Kidney (tissue), 14 donors: ENCODE data around the gene FLII. TPM values are rescaled to one million over a fixed set of nuclear protein-coding genes. Genes with fewer than 3 reads are reported as not detected.

Experiments
- DNase-seq, 5 donors: peaks; one replicate each; pipeline ENCODE4 v3.0.0-alpha.2; 2013 to 2020
- FAIRE-seq: peaks from 2 replicates; lab custom pipeline; 2012; peaks lifted over from hg19 to GRCh38; lab: Jason Lieb, UNC
- H3K27ac ChIP-seq, 2 donors: one replicate each; pipeline ENCODE4 v1.7.0; 2013; ENCODE audit warnings: low read depth in 2 of 2, low read length in 2 of 2, inconsistent platforms in 1 of 2
- H3K27me3 ChIP-seq: one replicate; pipeline ENCODE4 v1.7.1; 2013; ENCODE audit warnings: low read length, inconsistent platforms; ENCODE audit not compliant: control insufficient read depth, insufficient read depth
- H3K36me3 ChIP-seq, 3 donors: one replicate each; pipeline versions ENCODE4 v1.7.0 to v1.7.1; 2013; ENCODE audit warnings: low read length in 3 of 3, control low read depth in 1 of 3, inconsistent platforms in 1 of 3; ENCODE audit not compliant: insufficient read depth in 3 of 3, control insufficient read depth in 2 of 3
- H3K4me1 ChIP-seq, 3 donors: one replicate each; pipeline versions ENCODE4 v1.7.0 to v1.7.1; 2013; ENCODE audit warnings: low read length in 3 of 3, inconsistent platforms in 1 of 3, low read depth in 1 of 3; ENCODE audit not compliant: control insufficient read depth in 2 of 3, insufficient read depth in 2 of 3
- H3K4me3 ChIP-seq, 3 donors: one replicate each; pipeline versions ENCODE4 v1.7.0 to v1.8.1; 2013; ENCODE audit warnings: low read length in 3 of 3, control low read depth in 1 of 3, inconsistent platforms in 1 of 3
- H3K9ac ChIP-seq, 3 donors: one replicate each; pipeline versions ENCODE4 v1.7.0 to v1.7.1; 2013; ENCODE audit warnings: low read length in 3 of 3, control low read depth in 1 of 3, inconsistent platforms in 1 of 3
- H3K9me3 ChIP-seq, 3 donors: one replicate each; pipeline versions ENCODE4 v1.7.0 to v1.7.1; 2013; ENCODE audit warnings: low read length in 3 of 3, control low read depth in 1 of 3, inconsistent platforms in 1 of 3; ENCODE audit not compliant: control insufficient read depth in 2 of 3, insufficient read depth in 1 of 3
- intact Hi-C: fragments of 100-400 bp; cut with DNase I; formaldehyde crosslinking; loops from one replicate; pipeline ENCODE4 v1.11.1; 2022
- polyA plus RNA-seq: library from polyadenylated mRNA; stranded (reverse); fragments of 350-450 nt; fragmentation: Illumina TruSeq; extraction: RNeasy Lipid Tissue Mini Kit (QIAGEN cat#74804); gene quantifications from one replicate; pipeline ENCODE4 v1.2.3, GENCODE V29; 2014; ENCODE audit warnings: low read depth, low replicate concordance; ENCODE audit not compliant: insufficient read depth
- total RNA-seq: library from RNA; stranded (reverse); fragmentation: NEBNext Ultra II Directional; extraction: Animal tissue kit (Norgen Biotek cat#: 25700); gene quantifications from one replicate; pipeline ENCODE4 v1.2.1, GENCODE V29; 2021
- TF ChIP-seq, protein P1 (sequence below): IDR thresholded peaks from 3 replicates; pipeline ENCODE4 v1.5.1; 2012; ENCODE audit warnings: mild to moderate bottlenecking, moderate library complexity, borderline replicate concordance; ENCODE audit not compliant: insufficient read depth; ENCODE audit errors: extremely low read depth
- donor health status: control.
- donor health status: control.
- donor health status: control.
- donor health status: control.
- donor health status: control.
- donor health status: DM: yes; HTN: yes; CAD: no.
- donor health status: Normal renal cell carcinoma (clear cell type).

Gene FLII
- total and polyA plus RNA-seq, 2 donors from 2014 or later = 139 to 301 TPM

GRCh38 chr17:18206962-18207361 is 51.6 kb downstream of the FLII start:
- H3K9me3 ChIP-seq = no peaks in the 10 kb centered on the region
- no peak overlapping the region for H3K9ac ChIP-seq
- intact Hi-C loops = no loop called here
- peaks cover 4 to 54% (median 47%) of the 10 kb centered on the region in 3 donors for H3K36me3 ChIP-seq
- no peak overlapping the region for H3K27ac ChIP-seq
- no peaks in the 10 kb centered on the region for H3K27me3 ChIP-seq
- FAIRE-seq (no peak), DNase-seq (no peak)
- no peak overlapping the region for H3K4me3 ChIP-seq
- TF ChIP-seq, protein P1, sequence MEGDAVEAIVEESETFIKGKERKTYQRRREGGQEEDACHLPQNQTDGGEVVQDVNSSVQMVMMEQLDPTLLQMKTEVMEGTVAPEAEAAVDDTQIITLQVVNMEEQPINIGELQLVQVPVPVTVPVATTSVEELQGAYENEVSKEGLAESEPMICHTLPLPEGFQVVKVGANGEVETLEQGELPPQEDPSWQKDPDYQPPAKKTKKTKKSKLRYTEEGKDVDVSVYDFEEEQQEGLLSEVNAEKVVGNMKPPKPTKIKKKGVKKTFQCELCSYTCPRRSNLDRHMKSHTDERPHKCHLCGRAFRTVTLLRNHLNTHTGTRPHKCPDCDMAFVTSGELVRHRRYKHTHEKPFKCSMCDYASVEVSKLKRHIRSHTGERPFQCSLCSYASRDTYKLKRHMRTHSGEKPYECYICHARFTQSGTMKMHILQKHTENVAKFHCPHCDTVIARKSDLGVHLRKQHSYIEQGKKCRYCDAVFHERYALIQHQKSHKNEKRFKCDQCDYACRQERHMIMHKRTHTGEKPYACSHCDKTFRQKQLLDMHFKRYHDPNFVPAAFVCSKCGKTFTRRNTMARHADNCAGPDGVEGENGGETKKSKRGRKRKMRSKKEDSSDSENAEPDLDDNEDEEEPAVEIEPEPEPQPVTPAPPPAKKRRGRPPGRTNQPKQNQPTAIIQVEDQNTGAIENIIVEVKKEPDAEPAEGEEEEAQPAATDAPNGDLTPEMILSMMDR = no peak
- H3K4me1 ChIP-seq = peaks cover 0 to 10% (median 3%) of the 10 kb centered on the region in 3 donors

DNA sequence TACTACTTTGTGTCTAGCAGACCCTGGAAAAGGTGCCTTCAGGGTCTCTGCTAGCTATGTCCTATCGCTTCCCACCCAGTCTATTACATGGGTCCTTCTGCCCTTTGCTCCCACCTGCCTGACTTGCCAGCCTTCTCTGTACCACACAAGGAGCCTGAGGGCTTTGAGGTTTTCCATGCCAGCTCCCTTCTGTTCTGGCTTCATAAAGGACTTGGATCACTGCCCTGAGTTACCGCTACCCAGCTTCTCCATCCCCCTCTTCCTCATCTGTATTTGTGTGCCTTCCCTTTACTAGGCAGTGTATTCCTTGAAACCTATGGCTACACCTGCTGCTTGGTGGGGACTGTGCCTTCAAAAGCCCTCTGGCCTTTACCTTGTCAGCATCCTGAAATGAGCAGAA is 52.7 kb downstream of the FLII start:
- Histone ChIP-seq H3K27ac (no peak overlapping the region), H3K9me3 (no peaks in the 10 kb centered on the region), H3K27me3 (no peaks in the 10 kb centered on the region), H3K4me3 (no peak overlapping the region), H3K4me1 (peaks cover 0 to 13% (median 3%) of the 10 kb centered on the region in 3 donors), H3K9ac (no peak overlapping the region), H3K36me3 (peaks cover 2 to 54% (median 46%) of the 10 kb centered on the region in 3 donors)
- DNase-seq (no peak), FAIRE-seq (no peak)
- intact Hi-C loops = no loop called here
- TF ChIP-seq, protein P1 = no peak

DNA sequence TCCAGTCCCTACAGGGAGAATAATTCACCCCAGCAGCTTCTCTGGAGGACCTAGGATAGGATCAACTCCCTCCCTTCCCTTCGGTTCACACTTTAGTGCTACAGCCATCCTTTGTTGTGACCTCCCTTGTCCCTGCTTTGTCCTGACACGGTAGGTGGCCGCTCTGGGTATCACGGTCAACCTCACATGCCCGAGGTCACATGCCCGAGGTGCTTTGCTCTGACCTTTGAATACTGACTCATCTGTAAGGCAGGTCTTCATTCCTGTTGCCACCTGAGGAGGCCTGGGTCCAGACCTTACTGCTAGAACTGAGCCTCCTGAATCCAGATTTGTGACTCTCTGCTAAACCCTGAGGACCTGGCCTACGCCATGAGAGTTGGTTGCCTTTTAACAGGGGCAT is 55.2 kb downstream of the FLII start:
- Histone ChIP-seq H3K4me3 (no peak overlapping the region), H3K4me1 (peaks cover 0 to 33% (median 13%) of the 10 kb centered on the region in 3 donors), H3K9ac (no peak overlapping the region), H3K9me3 (no peaks in the 10 kb centered on the region), H3K27me3 (no peaks in the 10 kb centered on the region), H3K36me3 (peaks cover 2 to 37% (median 32%) of the 10 kb centered on the region in 3 donors), H3K27ac (peak overlapping the region in 1 of 2 donors; percentile 61)
- no peak for FAIRE-seq
- TF ChIP-seq, protein P1 = no peak
- intact Hi-C loops = no loop called here
- no peak for DNase-seq

- intact Hi-C loops = no loop called here
- Histone ChIP-seq H3K4me3 (no peak overlapping the region), H3K27ac (no peak overlapping the region), H3K9me3 (no peaks in the 10 kb centered on the region), H3K36me3 (peaks cover 2 to 38% (median 28%) of the 10 kb centered on the region in 3 donors), H3K9ac (no peak overlapping the region), H3K27me3 (no peaks in the 10 kb centered on the region), H3K4me1 (peaks cover 0 to 46% (median 26%) of the 10 kb centered on the region in 3 donors)
- FAIRE-seq (no peak), DNase-seq (no peak)
- TF ChIP-seq, protein P1 = no peak
These were observed 57.4 kb downstream of the FLII start for GRCh38 chr17:18201108-18201507.
